NT2/D1 (cell line): ENCODE measurements around the gene UBR2.

Source experiments
- SUZ12 ChIP-seq: IDR thresholded peaks from 2 replicates; pipeline ENCODE4 v1.6.1; 2011; ENCODE audit not compliant: insufficient read length, insufficient read depth; ENCODE audit errors: extremely low read depth
- ZNF274 ChIP-seq: IDR thresholded peaks from 2 replicates; pipeline ENCODE4 v1.6.1; 2011; ENCODE audit warnings: mild to moderate bottlenecking, low read depth, low read length

DNA sequence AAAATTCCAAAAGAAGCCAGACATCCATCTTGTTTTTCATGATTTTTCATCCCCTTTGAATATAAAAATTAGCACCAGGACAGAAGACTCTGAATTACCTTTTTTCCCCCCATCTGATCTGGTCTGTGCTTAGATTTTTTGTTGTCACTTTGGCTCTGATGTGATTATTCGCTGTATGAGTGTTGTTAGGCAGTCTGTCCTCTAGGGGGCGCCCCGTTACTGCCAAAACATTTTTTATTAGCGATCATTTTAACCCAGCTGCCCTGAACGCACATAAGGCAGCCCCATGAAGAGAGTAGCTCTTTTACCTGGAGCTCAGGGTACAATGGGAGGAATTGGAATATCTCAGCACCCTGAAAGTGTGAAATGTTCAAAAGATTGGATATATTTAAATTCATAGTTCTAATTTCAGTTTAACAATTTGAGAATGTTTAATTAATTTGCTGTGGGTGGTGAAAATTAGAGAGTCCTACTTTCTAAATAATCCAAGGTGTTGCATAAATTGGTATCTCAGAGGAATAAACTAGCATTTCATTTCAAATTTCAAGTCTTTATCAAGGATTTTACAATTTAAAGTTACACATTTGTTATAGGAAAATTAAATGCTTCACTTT, 97.8 kb downstream of the UBR2 start:
- TF ChIP-seq SUZ12 (no peak), ZNF274 (no peak)
